ENCODE measurements around the gene NME3.

- TF ChIP-seq RBBP5 (conservative IDR thresholded peaks at IDR 0.05) (no peak), YY1 (IDR thresholded peaks at IDR 0.05; ENCODE audit: low read depth, low read length) (no peak)
Measured at GRCh38 chr16:1749152-1750117, 21.9 kb downstream of the NME3 start.

Data from GM12878 (cell line).